ENCODE measurements around the gene SFMBT2. TPM values are rescaled to one million over a fixed set of nuclear protein-coding genes. Genes with fewer than 3 reads are reported as not detected.
A peak's percentile ranks its signal among the peaks of the same experiment; 100 is the strongest.

The SFMBT2 gene
- total RNA-seq, 3 donors from 2014 or later (not counting 1 experiment from before 2014, with no cell fraction given), result 50.4 to 70.4 (median 52.2) TPM

- H3K27ac Mint-ChIP-seq, result peak overlapping the region; percentile 30 to 63
- no peaks in the 10 kb centered on the region for H3K27me3 Mint-ChIP-seq (ENCODE audit: low read depth in 2 of 2)
- ATAC-seq, result no peak
- DNase-seq, result no peak
- 95% methylated on average over 21 of the region's 21 CpGs for WGBS (ENCODE audit: insufficient coverage)
- Histone ChIP-seq H3K36me3 (ENCODE audit: control insufficient read depth, insufficient read depth, low read length) (no peaks in the 10 kb centered on the region), H3K27ac (ENCODE audit: low read length) (no peak overlapping the region), H3K27me3 (ENCODE audit: control insufficient read depth, insufficient read depth, low read length) (no peaks in the 10 kb centered on the region), H3K4me1 (ENCODE audit: control insufficient read depth, insufficient read depth, low read length) (peaks cover 22% of the 10 kb centered on the region), H3K4me3 (ENCODE audit: low read length) (no peak overlapping the region), H3K9me3 (ENCODE audit: control insufficient read depth, insufficient read depth, low read length) (no peaks in the 10 kb centered on the region)
- H3K36me3 Mint-ChIP-seq, result no peaks in the 10 kb centered on the region
- TF ChIP-seq CTCF (IDR thresholded peaks at IDR 0.05), result no peak
- intact Hi-C loops (cut with micrococcal nuclease), result no loop called here
- no peaks in the 10 kb centered on the region for H3K9me3 Mint-ChIP-seq
- peaks cover 87 to 92% of the 10 kb centered on the region in 2 donors for H3K4me1 Mint-ChIP-seq
- H3K4me3 Mint-ChIP-seq, result no peak overlapping the region
These were observed 76.7 kb downstream of the SFMBT2 start for GRCh38 chr10:7333961-7334641.

- intact Hi-C loops (cut with micrococcal nuclease), result no loop called here
- peaks cover 13% of the 10 kb centered on the region for H3K36me3 Mint-ChIP-seq
- Histone ChIP-seq H3K36me3 (ENCODE audit: control insufficient read depth, insufficient read depth, low read length) (no peaks in the 10 kb centered on the region), H3K4me1 (ENCODE audit: control insufficient read depth, insufficient read depth, low read length) (peaks cover 17% of the 10 kb centered on the region), H3K27ac (ENCODE audit: low read length) (no peak overlapping the region), H3K27me3 (ENCODE audit: control insufficient read depth, insufficient read depth, low read length) (no peaks in the 10 kb centered on the region), H3K4me3 (ENCODE audit: low read length) (no peak overlapping the region), H3K9me3 (ENCODE audit: control insufficient read depth, insufficient read depth, low read length) (no peaks in the 10 kb centered on the region)
- no peaks in the 10 kb centered on the region for H3K27me3 Mint-ChIP-seq (ENCODE audit: low read depth in 2 of 2)
- H3K4me1 Mint-ChIP-seq, result peaks cover 72% of the 10 kb centered on the region in 2 donors
- peak in 1 of 3 donors; percentile 80 for ATAC-seq
- peaks cover 0 to 4% of the 10 kb centered on the region in 2 donors for H3K9me3 Mint-ChIP-seq
- H3K4me3 Mint-ChIP-seq, result peak overlapping the region; percentile 71
- DNase-seq, result no peak
- H3K27ac Mint-ChIP-seq, result peak overlapping the region; percentile 13 to 52
- TF ChIP-seq CTCF (IDR thresholded peaks at IDR 0.05), result no peak
- WGBS (ENCODE audit: insufficient coverage), result 68% methylated on average over 11 of the region's 11 CpGs
These were observed 81.6 kb downstream of the SFMBT2 start for GRCh38 chr10:7329219-7329618.

- ATAC-seq (no peak), DNase-seq (no peak)
- H3K36me3 Mint-ChIP-seq, result peaks cover 13% of the 10 kb centered on the region
- H3K27me3 Mint-ChIP-seq (ENCODE audit: low read depth in 2 of 2), result no peaks in the 10 kb centered on the region
- Histone ChIP-seq H3K36me3 (ENCODE audit: control insufficient read depth, insufficient read depth, low read length) (no peaks in the 10 kb centered on the region), H3K4me1 (ENCODE audit: control insufficient read depth, insufficient read depth, low read length) (peaks cover 17% of the 10 kb centered on the region), H3K9me3 (ENCODE audit: control insufficient read depth, insufficient read depth, low read length) (no peaks in the 10 kb centered on the region), H3K4me3 (ENCODE audit: low read length) (no peak overlapping the region), H3K27ac (ENCODE audit: low read length) (no peak overlapping the region), H3K27me3 (ENCODE audit: control insufficient read depth, insufficient read depth, low read length) (no peaks in the 10 kb centered on the region)
- intact Hi-C loops (cut with micrococcal nuclease), result no loop called here
- no peak overlapping the region for H3K4me3 Mint-ChIP-seq
- peaks cover 0 to 4% of the 10 kb centered on the region in 2 donors for H3K9me3 Mint-ChIP-seq
- H3K4me1 Mint-ChIP-seq, result peaks cover 65 to 68% of the 10 kb centered on the region in 2 donors
- TF ChIP-seq CTCF (IDR thresholded peaks at IDR 0.05), result no peak
- H3K27ac Mint-ChIP-seq, result no peak overlapping the region
- WGBS (ENCODE audit: insufficient coverage), result 100% methylated on average over 1 of the region's 3 CpGs
These were observed 82.9 kb downstream of the SFMBT2 start for GRCh38 chr10:7327885-7328284.

GRCh38 chr10:7322623-7323022 lies 88.2 kb downstream of the SFMBT2 start:
- ATAC-seq, result no peak
- no CpG with 5 or more reads among the region's 1 CpG for WGBS (ENCODE audit: insufficient coverage)
- Mint-ChIP-seq H3K27ac (no peak overlapping the region), H3K27me3 (ENCODE audit: low read depth in 2 of 2) (no peaks in the 10 kb centered on the region), H3K4me3 (no peak overlapping the region), H3K9me3 (peaks cover 0 to 3% of the 10 kb centered on the region in 2 donors), H3K36me3 (no peaks in the 10 kb centered on the region), H3K4me1 (peaks cover 49% of the 10 kb centered on the region in 2 donors)
- Histone ChIP-seq H3K27ac (ENCODE audit: low read length) (no peak overlapping the region), H3K4me3 (ENCODE audit: low read length) (no peak overlapping the region), H3K27me3 (ENCODE audit: control insufficient read depth, insufficient read depth, low read length) (no peaks in the 10 kb centered on the region), H3K9me3 (ENCODE audit: control insufficient read depth, insufficient read depth, low read length) (peaks cover 4% of the 10 kb centered on the region), H3K36me3 (ENCODE audit: control insufficient read depth, insufficient read depth, low read length) (no peaks in the 10 kb centered on the region), H3K4me1 (ENCODE audit: control insufficient read depth, insufficient read depth, low read length) (peaks cover 8% of the 10 kb centered on the region)
- no peak for DNase-seq
- intact Hi-C loops (cut with micrococcal nuclease), result no loop called here
- TF ChIP-seq CTCF (IDR thresholded peaks at IDR 0.05), result no peak

All from natural killer cell (primary cell).